GM15510 (cell line): ENCODE measurements around the gene LARP7.
A peak's percentile ranks its signal among the peaks of the same experiment; 100 is the strongest.

Source experiments
- POLR2A ChIP-seq: IDR thresholded peaks from 3 replicates; pipeline ENCODE4 v1.6.1; 2011; ENCODE audit warnings: borderline replicate concordance; ENCODE audit not compliant: insufficient read length; ENCODE audit errors: extremely low read depth

LARP7 gene

DNA sequence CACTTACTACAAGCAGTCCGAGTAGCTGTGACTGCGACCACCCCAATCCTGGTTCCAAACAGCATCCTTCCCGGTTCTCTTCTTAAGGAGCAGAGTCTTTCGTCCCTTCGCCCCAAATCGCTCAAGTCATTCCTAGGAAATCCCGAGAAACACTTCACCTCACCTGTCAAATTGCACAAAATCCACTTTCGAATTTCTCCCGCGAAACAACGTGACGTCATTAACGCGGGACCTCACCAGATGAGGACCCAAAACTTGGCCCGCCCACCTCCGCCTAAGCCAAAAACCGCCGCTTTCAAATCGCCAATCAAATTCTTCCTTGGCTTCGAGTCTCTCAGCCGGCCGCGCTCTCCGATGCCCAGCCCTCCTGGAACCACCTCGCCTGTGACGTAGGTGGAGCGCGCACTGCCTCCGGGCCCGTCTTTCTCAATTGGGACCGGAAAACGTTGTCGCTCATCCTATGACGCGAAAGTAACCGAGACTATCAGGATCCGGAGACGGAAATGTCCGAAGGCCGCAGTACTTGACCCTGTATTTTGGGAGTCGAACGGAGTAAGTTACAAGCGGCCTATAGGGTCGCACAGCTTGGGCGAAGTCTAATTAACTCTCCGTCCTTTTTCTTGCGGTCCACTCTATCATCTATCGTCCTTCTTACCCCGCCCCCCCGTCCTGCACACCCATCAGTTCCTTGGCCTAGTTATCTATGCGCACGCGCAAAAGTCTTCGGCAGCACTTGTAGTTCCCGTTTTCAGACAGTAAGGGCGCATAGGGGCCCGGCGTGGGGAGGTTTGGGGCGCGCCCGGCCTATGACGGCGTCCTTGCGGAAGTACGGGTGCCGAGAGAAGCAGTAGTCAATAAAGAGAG, at the start of gene LARP7, which contains the start of gene ZGRF1:
TSS of gene LARP7 (plus strand) at position 456 of the 864 bp plus-strand sequence. CDS start 7,527 bp downstream, outside the sequence.
TSS of gene ZGRF1 (minus strand) at position 222 of the 864 bp plus-strand sequence. CDS start 3,733 bp downstream, outside the sequence.
- peak; percentile 52 for TF ChIP-seq POLR2A

DNA sequence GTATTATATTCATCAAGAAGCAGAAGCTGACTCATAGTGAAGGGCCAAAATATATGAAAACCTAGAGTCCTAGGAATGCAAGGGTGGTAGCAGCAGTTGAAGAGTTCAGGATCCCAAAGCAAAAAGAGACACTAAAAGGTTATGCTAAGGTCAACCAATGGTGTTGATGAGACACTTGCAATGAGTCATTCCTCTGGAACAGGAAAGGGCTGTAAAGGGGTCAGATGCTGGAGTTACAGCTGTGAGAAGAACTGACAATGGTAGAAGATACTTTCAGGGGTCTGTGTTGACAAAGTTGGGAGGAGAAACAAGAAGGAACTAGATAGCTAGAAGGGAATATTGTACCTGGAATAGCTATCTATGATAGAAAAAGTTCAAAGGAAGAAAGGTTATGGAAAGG, 47.7 kb upstream of the LARP7 start:
- TF ChIP-seq POLR2A: no peak

DNA sequence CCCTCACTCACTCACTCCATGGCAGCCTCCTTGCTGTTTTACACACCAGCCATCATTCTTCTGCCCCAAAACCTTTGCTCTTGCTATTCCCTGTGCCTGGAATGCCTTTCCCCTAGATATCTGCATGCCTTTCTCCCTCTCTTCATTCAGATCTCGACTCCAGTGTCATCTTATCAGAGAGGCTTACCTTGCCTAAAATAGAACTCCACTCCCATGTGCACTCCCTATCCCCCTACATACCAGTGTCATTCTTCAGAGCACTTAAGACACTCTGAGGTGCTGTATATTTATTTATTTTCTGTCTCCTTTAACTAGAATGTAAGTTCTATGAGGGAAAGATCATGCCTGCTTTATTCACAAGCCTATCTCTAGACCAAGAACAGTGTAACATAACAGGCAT, 45.4 kb upstream of the LARP7 start:
- no peak for TF ChIP-seq POLR2A

DNA sequence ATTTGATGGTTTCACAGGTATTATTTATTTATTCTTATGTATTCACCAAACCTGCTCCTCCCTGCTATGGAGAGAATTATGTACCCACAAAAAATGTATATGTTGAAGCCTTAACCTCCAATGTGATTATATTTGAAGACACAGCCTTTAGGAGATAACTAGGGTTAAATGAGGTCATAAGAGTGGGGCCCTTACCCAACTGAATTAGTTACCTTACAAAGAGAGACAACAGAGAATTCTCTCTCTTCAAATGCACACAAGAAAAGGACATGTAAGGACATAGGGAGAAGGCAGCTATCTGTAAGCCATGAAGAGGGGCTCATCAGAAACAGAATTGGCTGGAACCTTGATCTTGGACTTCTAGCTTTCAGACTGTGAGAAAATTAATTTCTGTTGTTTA, 44.2 kb upstream of the LARP7 start:
- TF ChIP-seq POLR2A: no peak

GRCh38 chr4:112593438-112594133, 43.4 kb upstream of the LARP7 start:
- TF ChIP-seq POLR2A: no peak

- TF ChIP-seq POLR2A: no peak
Observed at GRCh38 chr4:112594993-112595392, 42.0 kb upstream of the LARP7 start.

- no peak for TF ChIP-seq POLR2A
Observed at GRCh38 chr4:112604589-112604988, 32.4 kb upstream of the LARP7 start.

DNA sequence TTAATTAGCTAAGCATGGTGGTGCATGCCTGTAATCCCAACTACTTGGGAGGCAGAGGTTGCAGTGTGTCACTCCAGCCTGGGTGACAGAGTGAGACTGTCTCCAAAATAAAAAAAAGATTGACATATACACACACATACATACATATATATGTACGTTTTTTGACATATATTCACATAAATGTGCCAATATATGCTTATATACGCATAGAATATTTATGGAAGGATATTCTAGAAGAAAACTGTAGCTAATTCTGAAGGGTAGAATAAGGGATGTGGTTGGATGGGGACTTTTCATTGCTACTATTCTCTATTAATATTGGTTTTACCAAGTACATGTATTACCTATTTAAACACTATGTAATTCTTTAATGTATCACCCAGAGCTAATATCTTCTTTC, 20.0 kb upstream of the LARP7 start:
- no peak for TF ChIP-seq POLR2A

- no peak for TF ChIP-seq POLR2A
Observed at GRCh38 chr4:112626228-112626627, 10.7 kb upstream of the LARP7 start.

DNA sequence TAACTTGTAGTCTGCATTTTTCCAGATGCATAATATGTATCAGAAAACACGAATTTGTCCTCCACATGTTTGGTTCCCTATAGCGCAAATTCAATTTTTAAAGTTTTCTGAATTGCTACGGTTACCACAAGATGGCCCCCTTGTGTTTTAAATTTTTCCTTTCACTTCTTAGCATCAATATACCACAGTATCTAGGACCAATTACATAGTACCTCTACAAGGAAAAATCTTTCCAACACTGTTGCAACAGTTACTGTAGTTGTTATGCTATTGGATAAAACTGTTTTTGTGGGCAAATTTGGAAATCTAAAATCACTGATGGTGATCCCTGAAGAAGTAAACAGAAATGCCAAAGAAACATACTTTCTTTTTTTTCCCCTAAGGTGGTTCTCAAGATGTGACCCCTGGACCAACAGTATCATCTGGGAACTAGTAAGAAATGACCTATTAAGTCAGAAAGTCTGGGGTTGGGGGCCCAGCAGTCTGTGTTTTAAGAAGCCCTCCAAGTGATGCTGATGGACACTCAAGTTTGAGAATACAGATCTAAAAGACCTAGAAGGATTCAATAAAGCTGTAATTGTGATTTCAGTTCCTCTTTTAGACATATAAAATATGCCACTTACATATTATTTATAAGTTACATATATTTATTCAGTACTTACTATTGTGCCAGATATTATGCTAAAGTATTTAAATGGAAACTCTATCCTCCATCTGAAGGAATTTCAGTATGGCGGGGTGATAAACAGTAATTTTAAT, 3.3 kb upstream of the LARP7 start:
- no peak for TF ChIP-seq POLR2A

DNA sequence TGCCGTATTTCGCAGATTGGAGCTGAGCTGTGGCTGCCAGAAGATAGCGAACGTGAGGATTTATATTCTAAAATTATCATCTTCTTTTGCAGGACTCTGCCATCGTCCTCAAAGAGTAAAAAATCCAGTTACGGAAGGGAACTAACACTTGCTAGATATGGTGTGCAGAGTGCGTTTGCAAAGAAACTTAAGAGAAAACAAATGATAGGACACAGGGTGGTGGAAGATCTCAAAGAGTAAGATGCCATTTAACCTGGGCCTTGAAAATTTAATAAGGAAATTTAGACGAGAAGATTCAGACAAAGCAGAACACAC, 566 bp downstream of the LARP7 start:
- TF ChIP-seq POLR2A: no peak

- no peak for TF ChIP-seq POLR2A
Observed at GRCh38 chr4:112642526-112642925, 5.6 kb downstream of the LARP7 start.

DNA sequence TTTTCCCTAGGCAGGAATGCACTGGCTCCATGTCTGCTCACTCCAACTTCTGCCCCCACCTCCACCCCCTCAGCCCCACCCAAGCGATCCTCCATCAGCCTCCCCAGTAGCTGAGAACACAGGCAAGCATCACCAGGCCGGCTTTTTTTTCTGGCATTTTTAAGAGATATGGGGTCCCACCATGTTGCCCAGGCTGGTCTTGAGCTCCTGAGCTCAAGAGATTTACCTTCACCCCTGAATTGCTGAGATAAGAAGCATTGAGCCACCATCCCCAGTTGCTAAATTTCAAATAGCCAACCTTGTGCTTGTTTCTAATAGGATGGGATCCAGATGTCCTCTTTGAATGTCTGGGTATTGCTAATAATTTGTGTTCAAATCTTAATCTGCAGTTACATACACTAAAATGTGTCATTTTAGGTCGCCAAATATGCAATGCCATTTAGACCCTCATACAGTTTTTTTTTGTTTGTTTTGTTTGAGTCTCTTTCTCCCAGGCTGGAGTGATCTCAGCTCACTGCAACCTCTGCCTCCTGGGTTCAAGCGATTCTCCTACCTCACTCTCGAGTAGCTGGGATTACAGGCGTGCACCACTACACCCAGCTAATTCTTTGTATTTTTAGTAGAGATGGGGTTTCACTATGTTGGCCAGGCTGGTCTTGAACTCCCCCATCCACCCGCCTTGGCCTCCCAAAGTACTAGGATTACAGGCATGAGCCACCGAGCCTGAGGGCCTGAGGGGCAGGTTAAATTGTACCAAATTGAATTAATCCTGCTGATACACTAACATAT, 8.8 kb downstream of the LARP7 start:
- TF ChIP-seq POLR2A: no peak

GRCh38 chr4:112646632-112647537, 9.9 kb downstream of the LARP7 start:
- no peak for TF ChIP-seq POLR2A

- TF ChIP-seq POLR2A: no peak
Observed at GRCh38 chr4:112647785-112648184, 10.8 kb downstream of the LARP7 start.
